Prostate gland (tissue), 2 donors: ENCODE measurements around the gene IL21.

Experiments
- CTCF ChIP-seq, 4 experiments: fragments of 200-600 bp in 2 of 4; fragments of 450-650 bp in 2 of 4; sonication (generic) in 2 of 4; IDR thresholded peaks; 1 replicate in 3 of 4; 2 replicates in 1 of 4; pipeline ENCODE4 v1.5.1; 2016 to 2019; ENCODE audit warnings: antibody characterized with exemption in 4 of 4, mild to moderate bottlenecking in 2 of 4, moderate library complexity in 2 of 4
- POLR2A ChIP-seq: fragments of 450-650 bp; IDR thresholded peaks from one replicate; pipeline ENCODE4 v1.6.1; 2016; ENCODE audit warnings: antibody characterized with exemption, mild to moderate bottlenecking
- POLR2AphosphoS5 ChIP-seq: sonication (generic); formaldehyde crosslinking; IDR thresholded peaks from one replicate; pipeline ENCODE4 v1.6.1; 2017; ENCODE audit warnings: antibody characterized with exemption

GRCh38 chr4:122584519-122584918 is 36.3 kb downstream of the IL21 start:
- TF ChIP-seq CTCF (IDR thresholded peaks at IDR 0.05): no peak
- TF ChIP-seq POLR2A: no peak
- TF ChIP-seq POLR2AphosphoS5: no peak
